ENCODE measurements around the gene NAXE. TPM values are rescaled to one million over a fixed set of nuclear protein-coding genes. Genes with fewer than 3 reads are reported as not detected.
"Not testable (repeated sequence)": the region's sequence is repeated elsewhere in the genome, so short reads cannot be mapped to it uniquely, and the experiment has no call there.

Gene NAXE
- 10 to 100 TPM; 62.5 to 82.1 TPM for total RNA-seq
- long read RNA-seq, donor 1, transcript NAXE-203 (6 exons, 1,125 nt), result major isoform, 32 of 37 reads
- long read RNA-seq, donor 1, partial matches to known transcripts, result 1 of 37 reads
- long read RNA-seq, donor 1, other reads (novel, unspliced or antisense), result 3 of 37 reads
- long read RNA-seq, donor 2, transcript NAXE-203 (6 exons, 1,125 nt), result major isoform, 71 of 92 reads
- long read RNA-seq, donor 2, partial matches to known transcripts, result 3 of 92 reads
- long read RNA-seq, donor 2, other reads (novel, unspliced or antisense), result 13 of 92 reads

- intact Hi-C loops (cut with DNase I), result loop anchor here in 1 of 2 donors (10.0 kb wide), 1 partner anchor 107 kb away; no protein-coding TSS in a partner anchor
- DNase-seq (ENCODE audit: low spot score), result peak; percentile 92
Measured at GRCh38 chr1:156591432-156592157, at the start of gene NAXE. NAXE (plus strand) TSS chr1:156591776; CDS start chr1:156591805, 29 bp downstream.

DNA sequence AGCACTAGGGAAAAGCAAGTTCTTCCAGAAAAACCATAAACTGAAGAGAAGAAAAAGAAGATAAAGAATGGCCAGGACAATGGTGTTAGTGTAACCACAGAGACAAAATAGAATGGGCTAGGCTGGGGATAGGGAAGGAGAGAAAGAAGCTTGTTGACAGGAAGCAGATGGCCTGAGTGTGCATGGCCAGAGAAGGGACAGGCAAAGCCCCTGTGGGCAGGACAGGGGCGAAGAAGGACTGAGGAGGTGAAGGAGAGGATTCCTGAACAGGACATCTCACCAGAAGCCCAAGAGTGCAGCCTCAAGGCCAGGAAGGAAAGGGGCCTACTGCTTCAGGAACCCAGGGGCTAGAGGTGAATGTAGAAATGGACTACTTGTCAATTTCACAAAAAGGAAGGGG is 48.5 kb upstream of the NAXE start:
- DNase-seq (ENCODE audit: low spot score), result peak; percentile 7

GRCh38 chr1:156544592-156545102 is 46.9 kb upstream of the NAXE start:
- DNase-seq (ENCODE audit: low spot score), result peak; percentile 18
- intact Hi-C loops (cut with DNase I), result no loop called here

More for the DNA sequence above, 48.5 kb upstream of the NAXE start:
- intact Hi-C loops (cut with DNase I), result no loop called here

DNA sequence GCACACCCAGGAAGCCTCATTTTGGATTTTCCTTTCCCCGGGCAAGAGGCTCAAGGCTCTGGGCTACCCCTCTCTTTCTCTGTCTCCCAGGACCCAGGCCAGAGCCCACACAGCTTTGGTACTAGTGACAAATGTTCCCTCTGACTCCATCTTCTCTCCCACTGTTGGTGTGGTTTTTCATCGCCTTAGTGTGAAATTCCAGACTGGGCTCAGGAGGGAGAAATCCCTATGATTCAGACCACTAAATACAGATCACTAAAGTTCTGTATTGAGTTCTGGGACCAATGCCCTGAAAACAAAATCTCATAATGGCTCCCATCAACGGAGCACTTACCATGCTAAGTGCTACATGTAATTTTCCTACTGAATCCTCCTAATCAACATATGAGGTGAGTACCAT is 45.3 kb upstream of the NAXE start:
- DNase-seq (ENCODE audit: low spot score), result peak; percentile 34
- intact Hi-C loops (cut with DNase I), result no loop called here

DNA sequence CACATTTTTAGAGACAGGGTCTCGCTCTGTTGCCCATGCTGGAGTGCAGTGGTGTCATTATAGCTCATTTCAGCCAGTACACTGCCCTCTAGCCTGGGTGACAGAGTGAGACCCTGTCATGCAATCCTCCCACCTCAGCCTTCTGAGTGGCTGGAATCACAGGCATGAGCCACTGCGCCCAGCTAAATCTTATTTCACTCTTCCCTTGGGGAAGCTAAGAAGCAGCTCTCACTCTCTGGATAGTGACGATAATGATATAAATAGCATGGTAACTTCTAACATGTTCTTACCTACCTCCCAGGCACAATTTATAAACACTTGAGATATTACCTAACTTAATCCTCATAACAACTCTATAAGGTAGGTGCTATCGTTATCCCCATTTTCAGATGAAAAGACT is 44.1 kb upstream of the NAXE start:
- intact Hi-C loops (cut with DNase I), result no loop called here
- no peak for DNase-seq (ENCODE audit: low spot score)

DNA sequence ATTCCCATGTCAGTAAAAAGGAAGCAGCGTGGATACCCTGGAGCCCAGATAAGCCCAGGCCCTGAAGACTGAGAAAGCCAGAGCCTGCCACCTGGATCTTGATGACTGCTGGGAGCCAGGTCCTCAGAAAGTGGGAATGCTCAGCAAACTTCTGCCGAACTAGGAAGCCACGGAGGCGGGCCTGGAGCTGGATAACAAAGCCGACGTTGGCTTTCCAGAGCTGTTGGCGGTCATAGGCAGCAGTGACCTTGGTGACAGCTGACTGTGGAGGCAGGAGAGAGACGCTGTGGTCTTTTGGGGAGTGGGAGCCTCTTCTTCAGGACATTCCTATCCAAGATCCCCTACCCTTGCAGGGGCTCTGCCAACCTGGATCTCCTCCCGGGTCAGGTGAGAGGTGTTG is 43.6 kb upstream of the NAXE start:
- no peak for DNase-seq (ENCODE audit: low spot score)
- intact Hi-C loops (cut with DNase I), result no loop called here

DNA sequence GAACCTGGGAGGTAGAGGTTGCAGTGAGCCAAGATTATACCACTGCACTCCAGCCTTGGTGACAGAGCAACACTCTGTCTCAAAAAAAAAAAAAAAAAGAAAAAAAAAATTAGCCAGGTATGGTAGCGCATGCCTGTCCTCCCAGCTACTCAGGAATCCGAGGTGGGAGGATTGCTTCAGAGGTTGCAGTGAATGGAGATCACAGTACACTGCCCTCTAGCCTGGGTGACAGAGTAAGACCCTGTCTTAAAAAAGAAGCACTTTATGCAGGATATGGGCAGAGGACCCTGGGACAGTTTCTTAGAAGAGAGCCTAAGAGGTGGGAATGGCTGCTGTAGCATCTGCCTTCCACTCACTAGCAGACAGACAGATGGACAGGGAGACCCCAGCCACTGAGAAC is 42.2 kb upstream of the NAXE start:
- DNase-seq (ENCODE audit: low spot score), result no peak
- intact Hi-C loops (cut with DNase I), result no loop called here

GRCh38 chr1:156549831-156550230 is 41.7 kb upstream of the NAXE start:
- peak; percentile 31 for DNase-seq (ENCODE audit: low spot score)
- intact Hi-C loops (cut with DNase I), result no loop called here

- peak; percentile 47 for DNase-seq (ENCODE audit: low spot score)
- intact Hi-C loops (cut with DNase I), result no loop called here
Measured at GRCh38 chr1:156550346-156550745, 41.2 kb upstream of the NAXE start.

DNA sequence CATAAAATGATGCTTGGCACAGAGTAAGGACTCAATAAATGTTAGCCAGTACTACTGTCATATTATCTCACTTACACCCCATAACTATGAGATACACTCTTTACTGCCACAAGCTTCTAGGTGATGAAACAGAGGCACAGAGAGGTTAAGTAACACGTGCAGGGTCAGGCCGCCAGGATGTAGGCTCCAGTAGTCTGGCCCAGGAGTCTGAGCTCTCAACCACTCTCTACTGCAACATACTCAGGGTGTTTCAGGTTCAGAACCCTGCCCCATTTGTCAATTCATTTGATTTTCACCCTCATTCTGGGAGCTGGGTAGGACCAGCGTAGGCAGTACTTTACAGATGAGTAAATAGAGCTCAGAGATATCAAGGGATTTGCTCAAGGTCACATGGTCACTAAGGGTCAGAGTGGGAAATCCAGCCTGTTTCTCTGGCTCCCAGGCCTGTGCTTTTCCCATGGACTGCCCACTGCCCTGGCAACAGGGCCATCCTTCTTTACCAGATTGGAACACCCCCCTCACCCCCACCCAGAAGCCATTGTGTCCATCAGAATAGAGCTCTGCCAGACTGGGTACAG is 40.4 kb upstream of the NAXE start:
- intact Hi-C loops (cut with DNase I), result no loop called here
- DNase-seq (ENCODE audit: low spot score), result peak; percentile 31

DNA sequence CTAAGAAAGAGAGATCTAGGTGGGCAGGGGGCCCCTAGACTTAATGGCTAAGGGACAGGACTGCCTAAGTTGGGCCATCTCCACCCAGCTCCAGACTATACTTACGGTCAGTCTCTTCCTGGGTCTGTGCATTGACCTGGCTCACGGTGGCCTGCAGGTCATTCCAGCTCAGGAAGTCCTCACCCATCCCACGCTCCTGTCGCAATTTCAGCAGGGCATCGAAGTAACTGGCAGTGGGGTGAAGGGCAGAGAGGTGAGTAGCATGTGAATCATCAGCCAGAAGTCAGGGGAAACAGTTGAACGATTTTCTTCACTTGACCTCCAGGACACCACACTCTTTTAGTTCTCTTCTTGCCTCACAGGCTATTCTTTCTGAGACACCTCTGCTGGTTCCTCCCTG is 39.7 kb upstream of the NAXE start:
- DNase-seq (ENCODE audit: low spot score), result peak; percentile 22
- intact Hi-C loops (cut with DNase I), result no loop called here

DNA sequence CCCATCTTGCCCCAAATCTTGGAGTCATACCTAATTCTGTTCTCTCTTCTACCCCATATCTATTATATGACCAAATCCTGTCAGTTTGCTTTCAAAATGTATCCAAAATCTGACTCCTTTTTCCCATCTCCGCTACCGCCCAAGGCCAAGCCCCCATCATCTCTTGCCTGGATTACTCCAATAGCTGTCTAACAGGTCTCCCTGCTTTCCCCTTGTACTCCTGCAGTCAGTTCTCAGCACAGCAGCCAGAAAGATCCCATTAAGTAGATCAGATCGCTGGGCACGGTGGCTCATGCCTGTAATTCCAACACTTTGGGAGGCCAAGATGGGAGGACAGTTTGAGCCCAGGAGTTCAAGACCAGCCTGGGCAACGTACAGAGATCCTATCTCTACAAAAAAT is 39.1 kb upstream of the NAXE start:
- intact Hi-C loops (cut with DNase I), result no loop called here
- DNase-seq (ENCODE audit: low spot score), result peak; percentile 8

GRCh38 chr1:156552937-156553336 is 38.6 kb upstream of the NAXE start:
- peak; percentile 76 for DNase-seq (ENCODE audit: low spot score)
- intact Hi-C loops (cut with DNase I), result not testable (repeated sequence)

DNA sequence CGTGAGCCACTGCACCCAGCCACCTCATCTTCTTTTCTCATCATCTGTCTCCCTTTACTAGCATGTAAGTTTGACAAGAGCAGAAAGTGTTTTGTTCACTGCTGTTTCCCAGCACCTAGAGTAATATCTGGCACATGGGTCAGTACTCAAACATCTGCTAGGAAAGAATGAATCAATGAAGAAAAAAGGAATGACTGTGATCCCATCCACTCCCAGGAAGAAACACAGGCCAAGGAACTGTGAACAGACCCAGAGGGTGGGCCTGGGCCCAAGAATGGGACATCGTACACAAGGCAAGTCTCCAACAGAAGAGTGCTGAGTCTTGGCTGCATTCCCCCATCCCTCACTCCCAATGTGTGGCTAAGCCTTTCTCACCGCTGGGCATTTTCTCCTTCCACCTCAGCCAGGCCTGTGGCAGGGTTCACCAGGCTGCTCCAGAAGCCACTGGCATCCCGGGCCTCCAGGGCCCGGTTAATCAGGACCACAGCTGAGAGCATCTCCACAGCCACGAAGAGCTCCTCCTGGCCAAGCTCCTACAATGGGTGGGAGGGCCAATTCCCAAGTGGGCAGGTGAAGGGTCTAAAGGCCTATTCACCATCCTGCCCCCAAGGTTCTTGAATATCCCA is 37.6 kb upstream of the NAXE start:
- intact Hi-C loops (cut with DNase I), result no loop called here
- DNase-seq (ENCODE audit: low spot score), result peak; percentile 52

DNA sequence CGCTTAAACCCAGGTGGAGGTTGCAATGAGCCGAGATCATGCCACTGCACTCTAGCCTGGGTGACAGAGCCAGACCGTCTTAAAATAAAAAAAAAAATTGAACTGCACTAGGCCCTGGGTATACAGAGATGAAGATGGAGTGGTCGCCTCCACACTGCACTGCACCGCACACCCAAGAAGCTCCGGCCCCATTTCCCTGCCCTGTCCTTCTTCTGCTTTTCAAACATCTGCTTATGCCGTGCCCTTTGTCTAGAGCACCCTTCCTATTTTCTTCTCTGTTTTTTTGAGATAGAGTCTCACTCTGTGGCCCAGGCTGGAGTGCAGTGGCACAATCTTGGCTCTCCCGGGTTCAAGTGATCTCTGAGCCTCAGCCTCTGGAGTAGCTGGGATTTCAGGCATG is 36.6 kb upstream of the NAXE start:
- peak; percentile 18 for DNase-seq (ENCODE audit: low spot score)
- intact Hi-C loops (cut with DNase I), result no loop called here

GRCh38 chr1:156555715-156556114 is 35.9 kb upstream of the NAXE start:
- DNase-seq (ENCODE audit: low spot score), result no peak
- intact Hi-C loops (cut with DNase I), result no loop called here

GRCh38 chr1:156556354-156556753 is 35.2 kb upstream of the NAXE start:
- DNase-seq (ENCODE audit: low spot score), result no peak
- intact Hi-C loops (cut with DNase I), result no loop called here

DNA sequence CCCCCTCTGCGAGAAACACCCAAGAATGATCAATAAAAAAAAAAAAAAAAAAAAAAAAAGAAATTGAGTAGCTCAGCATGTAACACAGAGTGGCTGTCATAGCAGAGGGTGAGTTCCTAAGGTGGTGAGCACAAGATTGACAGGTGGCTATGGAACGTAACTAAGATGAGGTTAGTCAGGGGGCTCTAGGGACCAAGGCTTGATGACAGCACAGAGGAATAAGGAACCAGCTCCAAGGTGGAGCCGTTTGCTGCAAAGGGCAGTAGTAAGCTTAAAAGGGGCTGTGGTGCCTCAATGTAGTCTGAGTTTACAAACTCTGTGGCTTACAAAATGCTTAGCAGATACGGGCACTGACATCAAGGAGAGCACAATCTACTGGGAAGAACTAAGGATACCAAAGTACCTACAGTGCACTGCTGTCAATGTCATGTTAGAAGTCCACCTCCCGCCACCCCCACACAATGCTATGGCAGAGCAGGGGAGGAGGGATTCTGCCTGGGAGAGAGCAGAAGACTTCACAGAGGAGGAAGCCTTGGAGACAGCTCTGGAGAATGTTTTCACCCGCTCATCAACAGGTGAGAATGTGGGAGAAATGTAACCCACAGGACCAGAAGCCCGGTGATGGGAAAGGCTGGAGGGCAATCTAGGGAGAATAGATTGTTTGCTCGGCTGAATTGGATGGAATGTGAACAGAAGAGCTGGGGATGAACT is 32.3 kb upstream of the NAXE start:
- intact Hi-C loops (cut with DNase I), result no loop called here
- DNase-seq (ENCODE audit: low spot score), result no peak

- DNase-seq (ENCODE audit: low spot score), result no peak
- intact Hi-C loops (cut with DNase I), result no loop called here
Measured at GRCh38 chr1:156559797-156560385, 31.7 kb upstream of the NAXE start.

Data from posterior vena cava (tissue), 2 donors.